Neutrophil (primary cell): ENCODE measurements around the gene OSTF1.

Experiments used
- H3K27ac ChIP-seq: fragments of 200-600 bp; sonication (generic); 2 replicates; pipeline ENCODE4 v1.5.1; 2016; ENCODE audit warnings: mild to moderate bottlenecking, moderate library complexity
- H3K27me3 ChIP-seq: fragments of 200-600 bp; sonication (generic); 2 replicates; pipeline ENCODE4 v1.6.0; 2016; ENCODE audit warnings: mild to moderate bottlenecking
- H3K36me3 ChIP-seq: fragments of 200-600 bp; sonication (generic); 2 replicates; pipeline ENCODE4 v1.5.1; 2017
- H3K4me1 ChIP-seq, 2 experiments: fragments of 200-600 bp in 1 of 2; sonication (generic) in 1 of 2; 1 replicate in 1 of 2; 2 replicates in 1 of 2; pipeline versions ENCODE4 v1.5.1 to v1.6.1; 2013 to 2016; ENCODE audit warnings: low read depth in 1 of 2, low read length in 1 of 2, mild to moderate bottlenecking in 1 of 2, moderate library complexity in 1 of 2; ENCODE audit not compliant: control insufficient read depth in 1 of 2, insufficient read depth in 1 of 2
- H3K4me3 ChIP-seq, 2 experiments: fragments of 200-600 bp in 1 of 2; sonication (generic) in 1 of 2; 1 replicate in 1 of 2; 2 replicates in 1 of 2; pipeline ENCODE4 v1.5.1; 2013 to 2016; ENCODE audit warnings: low read depth in 1 of 2, low read length in 1 of 2, mild to moderate bottlenecking in 1 of 2, moderate library complexity in 1 of 2
- H3K9me3 ChIP-seq: fragments of 200-600 bp; sonication (generic); 2 replicates; pipeline ENCODE4 v1.5.1; 2016
- CTCF ChIP-seq: fragments of 200-600 bp; sonication (generic); IDR thresholded peaks from 2 replicates; pipeline ENCODE4 v1.5.1; 2016; ENCODE audit warnings: antibody characterized with exemption

The OSTF1 gene

GRCh38 chr9:75104607-75105006 is 16.3 kb downstream of the OSTF1 start:
- TF ChIP-seq CTCF, result no peak
- H3K4me3 ChIP-seq, result no peak overlapping the region
- peaks cover 22% of the 10 kb centered on the region for H3K36me3 ChIP-seq
- H3K27me3 ChIP-seq, result no peaks in the 10 kb centered on the region
- H3K9me3 ChIP-seq, result no peaks in the 10 kb centered on the region
- H3K4me1 ChIP-seq, result peaks cover 46 to 57% of the 10 kb centered on the region in 2 experiments
- H3K27ac ChIP-seq, result peak overlapping the region; percentile 58

GRCh38 chr9:75105019-75105540 is 16.8 kb downstream of the OSTF1 start:
- peak overlapping the region; percentile 58 for H3K27ac ChIP-seq
- H3K36me3 ChIP-seq, result peaks cover 19% of the 10 kb centered on the region
- H3K9me3 ChIP-seq, result no peaks in the 10 kb centered on the region
- H3K4me1 ChIP-seq, result peaks cover 51 to 57% of the 10 kb centered on the region in 2 experiments
- H3K27me3 ChIP-seq, result no peaks in the 10 kb centered on the region
- no peak for TF ChIP-seq CTCF
- H3K4me3 ChIP-seq, result no peak overlapping the region

GRCh38 chr9:75105841-75106240 is 17.5 kb downstream of the OSTF1 start:
- Histone ChIP-seq H3K27me3 (no peaks in the 10 kb centered on the region), H3K9me3 (no peaks in the 10 kb centered on the region), H3K27ac (peak overlapping the region; percentile 58), H3K36me3 (peaks cover 16% of the 10 kb centered on the region), H3K4me1 (peaks cover 58 to 63% of the 10 kb centered on the region in 2 experiments), H3K4me3 (no peak overlapping the region)
- TF ChIP-seq CTCF, result no peak

- peaks cover 68 to 73% of the 10 kb centered on the region in 2 experiments for H3K4me1 ChIP-seq
- TF ChIP-seq CTCF, result no peak
- no peaks in the 10 kb centered on the region for H3K9me3 ChIP-seq
- H3K27me3 ChIP-seq, result no peaks in the 10 kb centered on the region
- no peak overlapping the region for H3K4me3 ChIP-seq
- H3K36me3 ChIP-seq, result peaks cover 15% of the 10 kb centered on the region
- H3K27ac ChIP-seq, result peak overlapping the region; percentile 88
Measured at GRCh38 chr9:75106857-75107256, 18.5 kb downstream of the OSTF1 start.

DNA sequence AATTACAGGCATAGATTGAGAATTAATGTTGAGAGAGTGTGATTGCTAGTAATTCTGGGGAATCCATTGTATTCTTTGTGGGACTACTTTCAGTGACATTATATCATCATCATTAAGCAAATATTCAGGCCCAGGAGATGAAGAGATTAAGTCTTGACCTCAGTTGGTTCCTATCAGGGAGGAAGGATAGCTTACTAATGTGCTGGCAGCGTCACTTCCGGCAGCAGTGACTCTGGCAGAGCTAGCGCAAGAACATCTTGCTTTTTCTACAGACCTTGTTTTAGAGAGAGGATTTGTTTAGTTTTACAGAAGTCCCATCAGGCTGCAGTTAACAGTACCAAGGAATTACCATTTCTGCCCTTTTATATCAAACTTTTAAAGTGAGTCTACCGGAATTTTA is 20.3 kb downstream of the OSTF1 start:
- Histone ChIP-seq H3K27me3 (no peaks in the 10 kb centered on the region), H3K27ac (peak overlapping the region; percentile 88), H3K9me3 (no peaks in the 10 kb centered on the region), H3K4me3 (peak overlapping the region in 1 of 2 experiments; percentile 11), H3K4me1 (peaks cover 85 to 90% of the 10 kb centered on the region in 2 experiments), H3K36me3 (peaks cover 2% of the 10 kb centered on the region)
- no peak for TF ChIP-seq CTCF
